Neural cell (in vitro differentiated cells): ENCODE measurements around the gene EPHA2. TPM values are rescaled to one million over a fixed set of nuclear protein-coding genes. Genes with fewer than 3 reads are reported as not detected.
"Not testable (repeated sequence)": the region's sequence is repeated elsewhere in the genome, so short reads cannot be mapped to it uniquely, and the experiment has no call there.

Source experiments
- H2AFZ ChIP-seq: fragments of 200-600, 300-800 bp; sonication (generic), shearing (Covaris generic); 2 replicates; pipeline ENCODE4 v1.6.0; 2014; ENCODE audit warnings: low read depth, mild to moderate bottlenecking, antibody characterized with exemption, low read length, moderate library complexity
- H3F3A ChIP-seq: fragments of 200-600 bp; shearing (Covaris generic); 2 replicates; pipeline ENCODE4 v1.6.1; 2016; ENCODE audit warnings: mild to moderate bottlenecking, moderate library complexity, mixed read lengths, antibody characterized with exemption, low read length; ENCODE audit not compliant: insufficient read depth, poor library complexity, severe bottlenecking
- H3K27ac ChIP-seq: fragments of 200-600, 300-800 bp; sonication (generic), shearing (Covaris generic); 2 replicates; pipeline ENCODE4 v1.5.1; 2014; ENCODE audit warnings: mild to moderate bottlenecking, low read length, moderate library complexity
- H3K27me3 ChIP-seq: fragments of 300-800, 200-600 bp; sonication (generic), shearing (Covaris generic); 2 replicates; pipeline ENCODE4 v1.6.0; 2014; ENCODE audit warnings: mild to moderate bottlenecking, low read depth, low read length, moderate library complexity; ENCODE audit not compliant: insufficient read depth
- H3K36me3 ChIP-seq: fragments of 300-800, 200-600 bp; sonication (generic), shearing (Covaris generic); 2 replicates; pipeline ENCODE4 v1.5.1; 2014; ENCODE audit warnings: mild to moderate bottlenecking, antibody characterized with exemption, low read length, moderate library complexity; ENCODE audit not compliant: insufficient read depth
- H3K4me2 ChIP-seq: fragments of 300-800, 200-600 bp; sonication (generic), shearing (Covaris generic); 2 replicates; pipeline ENCODE4 v1.6.0; 2014; ENCODE audit warnings: mild to moderate bottlenecking, low read length
- H3K4me3 ChIP-seq: fragments of 300-800, 200-600 bp; sonication (generic), shearing (Covaris generic); 2 replicates; pipeline ENCODE4 v1.5.1; 2014; ENCODE audit warnings: mild to moderate bottlenecking, low read length, moderate library complexity
- H3K79me2 ChIP-seq: fragments of 200-600 bp; shearing (Covaris generic); replicated peaks from 2 replicates; pipeline ENCODE4 v1.6.0; 2014; ENCODE audit warnings: mild to moderate bottlenecking, low read length, moderate library complexity; ENCODE audit not compliant: insufficient read depth
- H3K9ac ChIP-seq: fragments of 300-800, 200-600 bp; sonication (generic), shearing (Covaris generic); 2 replicates; pipeline ENCODE4 v1.6.1; 2016; ENCODE audit warnings: mild to moderate bottlenecking, low read length, mixed read lengths
- H3K9me2 ChIP-seq: fragments of 200-600 bp; shearing (Covaris generic); 2 replicates; pipeline ENCODE4 v1.6.1; 2016; ENCODE audit warnings: mild to moderate bottlenecking, low read length, mixed read lengths; ENCODE audit not compliant: insufficient read depth
- H3K9me3 ChIP-seq: fragments of 200-600, 300-800 bp; sonication (generic), shearing (Covaris generic); 2 replicates; pipeline ENCODE4 v1.6.1; 2016; ENCODE audit warnings: mild to moderate bottlenecking, mixed run types, low read length, moderate library complexity, mixed read lengths
- H4K20me1 ChIP-seq: fragments of 200-600 bp; shearing (Covaris generic); 2 replicates; pipeline ENCODE4 v1.6.1; 2016; ENCODE audit warnings: mild to moderate bottlenecking, mixed run types; ENCODE audit not compliant: insufficient read depth
- CTCF ChIP-seq: fragments of 450-650 bp; IDR thresholded peaks from 2 replicates; pipeline ENCODE4 v1.5.1; 2014; ENCODE audit warnings: antibody characterized with exemption, mild to moderate bottlenecking, moderate library complexity; ENCODE audit not compliant: poor library complexity, severe bottlenecking
- EP300 ChIP-seq: fragments of 450-650 bp; conservative IDR thresholded peaks from 2 replicates; pipeline ENCODE4 v1.6.1; 2014; ENCODE audit warnings: antibody characterized with exemption, mild to moderate bottlenecking, moderate library complexity; ENCODE audit not compliant: poor library complexity, severe bottlenecking
- EZH2 ChIP-seq: fragments of 200-600, 300-800 bp; shearing (Covaris generic), sonication (generic); IDR thresholded peaks from 2 replicates; pipeline ENCODE4 v1.6.1; 2014; ENCODE audit warnings: antibody characterized with exemption, low read length, borderline replicate concordance, mild to moderate bottlenecking; ENCODE audit not compliant: insufficient read depth, poor library complexity, severe bottlenecking
- MXI1 ChIP-seq: fragments of 450-650 bp; conservative IDR thresholded peaks from 2 replicates; pipeline ENCODE4 v1.6.1; 2014; ENCODE audit warnings: antibody characterized with exemption, mild to moderate bottlenecking; ENCODE audit not compliant: poor library complexity, severe bottlenecking
- POLR2AphosphoS5 ChIP-seq: IDR thresholded peaks from 2 replicates; pipeline ENCODE4 v1.6.1; 2012
- RAD21 ChIP-seq: fragments of 450-650 bp; conservative IDR thresholded peaks from 2 replicates; pipeline ENCODE4 v1.6.1; 2014; ENCODE audit warnings: antibody characterized with exemption, mild to moderate bottlenecking, moderate library complexity
- REST ChIP-seq: IDR thresholded peaks from 2 replicates; pipeline ENCODE4 v1.6.1; 2012; ENCODE audit warnings: borderline replicate concordance
- SMC3 ChIP-seq: fragments of 450-650 bp; conservative IDR thresholded peaks from 2 replicates; pipeline ENCODE4 v1.6.1; 2014; ENCODE audit warnings: antibody characterized with exemption, mild to moderate bottlenecking, moderate library complexity; ENCODE audit not compliant: poor library complexity
- TAF1 ChIP-seq: IDR thresholded peaks from 2 replicates; pipeline ENCODE4 v1.6.1; 2012; ENCODE audit warnings: low read depth
- polyA plus RNA-seq: library from polyadenylated mRNA; depleted of rRNA; stranded (reverse); fragments of >200 nt; gene quantifications from 2 replicates; pipeline ENCODE4 v1.2.3, GENCODE V29; 2014

Gene EPHA2
- polyA plus RNA-seq, 1 donor from 2014 or later, result 0.63 TPM

GRCh38 chr1:16168622-16169360 lies 12.9 kb upstream of the EPHA2 start:
- H3K9me2 ChIP-seq, result no peaks in the 10 kb centered on the region
- H3K4me2 ChIP-seq, result no peak overlapping the region
- H3K4me3 ChIP-seq, result no peak overlapping the region
- no peaks in the 10 kb centered on the region for H3K79me2 ChIP-seq
- H3K9ac ChIP-seq, result no peak overlapping the region
- H2AFZ ChIP-seq, result no peak overlapping the region
- H4K20me1 ChIP-seq, result no peaks in the 10 kb centered on the region
- no peaks in the 10 kb centered on the region for H3K36me3 ChIP-seq
- TF ChIP-seq SMC3 (no peak), TAF1 (no peak), REST (no peak), RAD21 (no peak), POLR2AphosphoS5 (no peak), EZH2 (no peak), EP300 (no peak), CTCF (no peak), MXI1 (no peak)
- H3K27ac ChIP-seq, result no peak overlapping the region
- H3K9me3 ChIP-seq, result no peaks in the 10 kb centered on the region
- no peaks in the 10 kb centered on the region for H3K27me3 ChIP-seq
- H3F3A ChIP-seq, result no peaks in the 10 kb centered on the region

GRCh38 chr1:16168144-16168495 lies 12.3 kb upstream of the EPHA2 start:
- H3K9ac ChIP-seq, H3K27me3 ChIP-seq, H3K79me2 ChIP-seq, H3K36me3 ChIP-seq, H3K4me2 ChIP-seq, H3K9me2 ChIP-seq, H4K20me1 ChIP-seq, H3F3A ChIP-seq, H2AFZ ChIP-seq, H3K9me3 ChIP-seq, H3K27ac ChIP-seq: not testable (repeated sequence)
- peak overlapping the region; percentile 67 for H3K4me3 ChIP-seq
